Thyroid gland (tissue), 4 donors: ENCODE results near the gene HERPUD1.

Source experiments
- CTCF ChIP-seq, 6 experiments: fragments of 200-600 bp in 3 of 6; fragments of 450-650 bp in 3 of 6; sonication (generic) in 3 of 6; IDR thresholded peaks; one replicate each; pipeline ENCODE4 v1.5.1; 2016 to 2019; ENCODE audit warnings: antibody characterized with exemption in 6 of 6, mild to moderate bottlenecking in 2 of 6, inconsistent platforms in 1 of 6, moderate library complexity in 1 of 6
- POLR2A ChIP-seq, 2 donors: fragments of 450-650 bp; IDR thresholded peaks; one replicate each; pipeline ENCODE4 v1.6.1; 2017; ENCODE audit warnings: antibody characterized with exemption in 2 of 2, mild to moderate bottlenecking in 2 of 2, moderate library complexity in 1 of 2

GRCh38 chr16:56907401-56907800 lies 24.5 kb upstream of the HERPUD1 start:
- no peak for TF ChIP-seq POLR2A (IDR thresholded peaks at IDR 0.05)
- TF ChIP-seq CTCF (IDR thresholded peaks at IDR 0.05), result no peak
